Measurements from ENCODE around the gene HUNK.

The HUNK gene

DNA sequence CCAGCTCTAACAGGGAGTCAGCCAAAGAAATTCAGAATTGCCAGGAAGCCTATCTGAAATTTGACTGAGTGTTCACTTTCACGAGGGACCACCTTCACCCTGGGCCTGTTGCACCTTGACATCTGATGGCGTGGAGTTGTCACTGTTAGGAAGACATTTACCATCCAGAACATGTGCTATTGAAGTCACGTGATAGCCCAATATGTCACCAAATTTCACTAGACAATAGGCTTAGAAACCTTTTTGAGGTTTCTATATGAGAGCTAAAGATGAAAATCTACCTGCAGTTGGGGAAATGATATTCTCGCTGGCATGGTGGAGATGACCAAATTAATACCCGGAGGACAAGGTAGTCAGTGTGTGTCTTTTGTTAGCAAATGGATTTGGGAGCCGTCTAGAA is 102.7 kb downstream of the HUNK start:
- TF ChIP-seq CSRNP3 (CRISPR knock-in tag; IDR thresholded peaks at IDR 0.05) (no peak), ISL1 (CRISPR knock-in tag; IDR thresholded peaks at IDR 0.05) (no peak), GLIS3 (CRISPR knock-in tag; IDR thresholded peaks at IDR 0.05) (no peak), ZNF8 (CRISPR knock-in tag; IDR thresholded peaks at IDR 0.05) (no peak), ZFP30 (CRISPR knock-in tag; IDR thresholded peaks at IDR 0.05) (no peak), TCF4 (CRISPR knock-in tag; IDR thresholded peaks at IDR 0.05; ENCODE audit: borderline replicate concordance) (no peak), ARNTL (CRISPR knock-in tag; IDR thresholded peaks at IDR 0.05; ENCODE audit: borderline replicate concordance, low read depth) (no peak), RARB (CRISPR knock-in tag; IDR thresholded peaks at IDR 0.05) (no peak), ZNF70 (CRISPR knock-in tag; IDR thresholded peaks at IDR 0.05) (no peak), SNAI2 (CRISPR knock-in tag; IDR thresholded peaks at IDR 0.05) (no peak), ZNF565 (CRISPR knock-in tag; conservative IDR thresholded peaks at IDR 0.05; ENCODE audit: low read depth) (no peak), ESRRG (CRISPR knock-in tag; IDR thresholded peaks at IDR 0.05) (no peak), TOX (CRISPR knock-in tag; IDR thresholded peaks at IDR 0.05; ENCODE audit: borderline replicate concordance) (no peak), PPARA (CRISPR knock-in tag; IDR thresholded peaks at IDR 0.05; ENCODE audit: borderline replicate concordance) (no peak), ZC3H10 (CRISPR knock-in tag; IDR thresholded peaks at IDR 0.05) (no peak), BACH2 (CRISPR knock-in tag; IDR thresholded peaks at IDR 0.05; ENCODE audit: borderline replicate concordance) (no peak)
- TF ChIP-seq, protein P1, sequence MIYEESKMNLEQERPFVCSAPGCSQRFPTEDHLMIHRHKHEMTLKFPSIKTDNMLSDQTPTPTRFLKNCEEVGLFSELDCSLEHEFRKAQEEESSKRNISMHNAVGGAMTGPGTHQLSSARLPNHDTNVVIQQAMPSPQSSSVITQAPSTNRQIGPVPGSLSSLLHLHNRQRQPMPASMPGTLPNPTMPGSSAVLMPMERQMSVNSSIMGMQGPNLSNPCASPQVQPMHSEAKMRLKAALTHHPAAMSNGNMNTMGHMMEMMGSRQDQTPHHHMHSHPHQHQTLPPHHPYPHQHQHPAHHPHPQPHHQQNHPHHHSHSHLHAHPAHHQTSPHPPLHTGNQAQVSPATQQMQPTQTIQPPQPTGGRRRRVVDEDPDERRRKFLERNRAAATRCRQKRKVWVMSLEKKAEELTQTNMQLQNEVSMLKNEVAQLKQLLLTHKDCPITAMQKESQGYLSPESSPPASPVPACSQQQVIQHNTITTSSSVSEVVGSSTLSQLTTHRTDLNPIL (CRISPR knock-in tag; IDR thresholded peaks at IDR 0.05; ENCODE audit: low read depth), result no peak
- TF ChIP-seq, protein P2, sequence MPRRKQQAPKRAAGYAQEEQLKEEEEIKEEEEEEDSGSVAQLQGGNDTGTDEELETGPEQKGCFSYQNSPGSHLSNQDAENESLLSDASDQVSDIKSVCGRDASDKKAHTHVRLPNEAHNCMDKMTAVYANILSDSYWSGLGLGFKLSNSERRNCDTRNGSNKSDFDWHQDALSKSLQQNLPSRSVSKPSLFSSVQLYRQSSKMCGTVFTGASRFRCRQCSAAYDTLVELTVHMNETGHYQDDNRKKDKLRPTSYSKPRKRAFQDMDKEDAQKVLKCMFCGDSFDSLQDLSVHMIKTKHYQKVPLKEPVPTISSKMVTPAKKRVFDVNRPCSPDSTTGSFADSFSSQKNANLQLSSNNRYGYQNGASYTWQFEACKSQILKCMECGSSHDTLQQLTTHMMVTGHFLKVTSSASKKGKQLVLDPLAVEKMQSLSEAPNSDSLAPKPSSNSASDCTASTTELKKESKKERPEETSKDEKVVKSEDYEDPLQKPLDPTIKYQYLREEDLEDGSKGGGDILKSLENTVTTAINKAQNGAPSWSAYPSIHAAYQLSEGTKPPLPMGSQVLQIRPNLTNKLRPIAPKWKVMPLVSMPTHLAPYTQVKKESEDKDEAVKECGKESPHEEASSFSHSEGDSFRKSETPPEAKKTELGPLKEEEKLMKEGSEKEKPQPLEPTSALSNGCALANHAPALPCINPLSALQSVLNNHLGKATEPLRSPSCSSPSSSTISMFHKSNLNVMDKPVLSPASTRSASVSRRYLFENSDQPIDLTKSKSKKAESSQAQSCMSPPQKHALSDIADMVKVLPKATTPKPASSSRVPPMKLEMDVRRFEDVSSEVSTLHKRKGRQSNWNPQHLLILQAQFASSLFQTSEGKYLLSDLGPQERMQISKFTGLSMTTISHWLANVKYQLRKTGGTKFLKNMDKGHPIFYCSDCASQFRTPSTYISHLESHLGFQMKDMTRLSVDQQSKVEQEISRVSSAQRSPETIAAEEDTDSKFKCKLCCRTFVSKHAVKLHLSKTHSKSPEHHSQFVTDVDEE (CRISPR knock-in tag; IDR thresholded peaks at IDR 0.05), result no peak
- no peak for ATAC-seq

DNA sequence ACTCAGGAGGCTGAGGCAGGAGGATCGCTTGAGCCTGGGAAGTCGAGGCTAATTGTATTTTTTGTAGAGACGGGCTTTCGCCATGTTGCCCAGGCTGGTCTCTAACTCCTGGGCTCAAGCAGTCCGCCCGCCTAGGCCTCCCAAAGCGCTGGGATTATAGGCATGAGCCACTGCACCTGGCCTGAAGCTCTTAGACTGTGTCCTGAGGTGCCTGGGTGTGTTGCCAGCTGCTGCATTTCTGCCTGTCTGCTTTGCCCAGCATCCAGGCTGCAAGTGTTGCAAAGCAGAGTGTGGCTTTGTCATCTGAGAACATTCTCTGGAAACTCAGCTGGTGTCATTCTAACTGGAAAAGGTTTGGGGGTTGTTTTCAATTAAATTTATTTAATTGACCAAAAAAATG is 105.0 kb downstream of the HUNK start:
- no peak for ATAC-seq
- TF ChIP-seq ARNTL (CRISPR knock-in tag; IDR thresholded peaks at IDR 0.05; ENCODE audit: borderline replicate concordance, low read depth) (no peak), CSRNP3 (CRISPR knock-in tag; IDR thresholded peaks at IDR 0.05) (no peak), ZFP3 (CRISPR knock-in tag; IDR thresholded peaks at IDR 0.05) (no peak), ZC3H10 (CRISPR knock-in tag; IDR thresholded peaks at IDR 0.05) (no peak), TCF4 (CRISPR knock-in tag; IDR thresholded peaks at IDR 0.05; ENCODE audit: borderline replicate concordance) (no peak), ZNF565 (CRISPR knock-in tag; conservative IDR thresholded peaks at IDR 0.05; ENCODE audit: low read depth) (no peak), ISL1 (CRISPR knock-in tag; IDR thresholded peaks at IDR 0.05) (no peak)
- TF ChIP-seq, protein P1 (CRISPR knock-in tag; IDR thresholded peaks at IDR 0.05; ENCODE audit: low read depth), result no peak

- no peak for ATAC-seq
- TF ChIP-seq ZFP3 (CRISPR knock-in tag; IDR thresholded peaks at IDR 0.05), result no peak
- no peak for TF ChIP-seq CSDC2 (CRISPR knock-in tag; IDR thresholded peaks at IDR 0.05)
- TF ChIP-seq GLIS3 (CRISPR knock-in tag; IDR thresholded peaks at IDR 0.05), result no peak
- TF ChIP-seq PPARA (CRISPR knock-in tag; IDR thresholded peaks at IDR 0.05; ENCODE audit: borderline replicate concordance), result no peak
- no peak for TF ChIP-seq OSR1 (CRISPR knock-in tag; IDR thresholded peaks at IDR 0.05)
- no peak for TF ChIP-seq SNAI2 (CRISPR knock-in tag; IDR thresholded peaks at IDR 0.05)
- no peak for TF ChIP-seq TOX (CRISPR knock-in tag; IDR thresholded peaks at IDR 0.05; ENCODE audit: borderline replicate concordance)
- TF ChIP-seq PATZ1 (CRISPR knock-in tag; IDR thresholded peaks at IDR 0.05; ENCODE audit: borderline replicate concordance), result no peak
- TF ChIP-seq, protein P1 (CRISPR knock-in tag; IDR thresholded peaks at IDR 0.05; ENCODE audit: low read depth), result no peak
Observed at GRCh38 chr21:31983120-31983519, 110.3 kb downstream of the HUNK start.

Measured in SK-N-SH treated with all-trans-retinoic acid at 6 μM for 48 hours (cell line).